ENCODE data around the gene SH3BP4. TPM values are rescaled to one million over a fixed set of nuclear protein-coding genes. Genes with fewer than 3 reads are reported as not detected.

Gene SH3BP4
- total RNA-seq, 2 experiments from 2014 or later, result 0.06 TPM; not detected in 1

- TF ChIP-seq EZH2phosphoT487 (IDR thresholded peaks at IDR 0.05; ENCODE audit: borderline replicate concordance, low read depth, low read length) (no peak), CTCF (conservative IDR thresholded peaks at IDR 0.05; ENCODE audit: low read length) (no peak)
- Histone ChIP-seq H3K4me3 (ENCODE audit: low read depth, low read length, poor library complexity, severe bottlenecking) (no peak overlapping the region), H3K79me2 (ENCODE audit: insufficient read depth, low read depth, low read length) (no peaks in the 10 kb centered on the region), H3K36me3 (ENCODE audit: insufficient read depth, low read length) (no peaks in the 10 kb centered on the region), H3K4me2 (ENCODE audit: low read length) (no peak overlapping the region), H3K9me2 (ENCODE audit: insufficient read depth, low read length) (no peaks in the 10 kb centered on the region), H3K27ac (ENCODE audit: low read depth, low read length, poor library complexity, severe bottlenecking) (no peak overlapping the region), H3K4me1 (ENCODE audit: insufficient read depth, low read length, poor library complexity, severe bottlenecking) (no peaks in the 10 kb centered on the region), H4K20me1 (ENCODE audit: insufficient read depth, low read length) (no peaks in the 10 kb centered on the region), H2AFZ (ENCODE audit: low read length) (no peak overlapping the region), H3K9me3 (ENCODE audit: low read length) (no peaks in the 10 kb centered on the region)
- DNase-seq (ENCODE audit: low spot score), result no peak
- ChIA-PET POLR2A (no interaction called here), CTCF (ENCODE audit: unreplicated experiment) (no interaction called here)
- intact Hi-C loops (cut with micrococcal nuclease; ENCODE audit: unreplicated experiment), result no loop called here
- BruUV-seq (replicated peaks), result no TSS peak
Measured at GRCh38 chr2:235073868-235074413, 122.1 kb downstream of the SH3BP4 start.

GRCh38 chr2:235077046-235077445, 125.2 kb downstream of the SH3BP4 start:
- no peak for DNase-seq (ENCODE audit: low spot score)
- intact Hi-C loops (cut with micrococcal nuclease; ENCODE audit: unreplicated experiment), result no loop called here
- no peaks in the 10 kb centered on the region for H4K20me1 ChIP-seq (ENCODE audit: insufficient read depth, low read length)
- no peaks in the 10 kb centered on the region for H3K36me3 ChIP-seq (ENCODE audit: insufficient read depth, low read length)
- no peak overlapping the region for H3K27ac ChIP-seq (ENCODE audit: low read depth, low read length, poor library complexity, severe bottlenecking)
- H3K79me2 ChIP-seq (ENCODE audit: insufficient read depth, low read depth, low read length), result no peaks in the 10 kb centered on the region
- H3K4me2 ChIP-seq (ENCODE audit: low read length), result no peak overlapping the region
- no TSS peak for BruUV-seq (replicated peaks)
- CTCF ChIA-PET (ENCODE audit: unreplicated experiment), result no interaction called here
- H3K4me3 ChIP-seq (ENCODE audit: low read depth, low read length, poor library complexity, severe bottlenecking), result no peak overlapping the region
- no peaks in the 10 kb centered on the region for H3K4me1 ChIP-seq (ENCODE audit: insufficient read depth, low read length, poor library complexity, severe bottlenecking)
- POLR2A ChIA-PET, result no interaction called here
- no peak overlapping the region for H2AFZ ChIP-seq (ENCODE audit: low read length)
- H3K9me3 ChIP-seq (ENCODE audit: low read length), result no peaks in the 10 kb centered on the region; the same call in 1 of the 2 replicates
- TF ChIP-seq EZH2phosphoT487 (IDR thresholded peaks at IDR 0.05; ENCODE audit: borderline replicate concordance, low read depth, low read length), result no peak
- TF ChIP-seq CTCF (conservative IDR thresholded peaks at IDR 0.05; ENCODE audit: low read length), result no peak
- H3K9me2 ChIP-seq (ENCODE audit: insufficient read depth, low read length), result no peaks in the 10 kb centered on the region

GRCh38 chr2:235078182-235078581, 126.4 kb downstream of the SH3BP4 start:
- POLR2A ChIA-PET, result interaction anchor here (0.6 kb wide), 1 partner anchor 1524 kb away, joined by 3 read pairs; no protein-coding TSS in a partner anchor
- intact Hi-C loops (cut with micrococcal nuclease; ENCODE audit: unreplicated experiment), result no loop called here

More at GRCh38 chr2:235078182-235078581, 126.4 kb downstream of the SH3BP4 start:
- Histone ChIP-seq H3K27ac (ENCODE audit: low read depth, low read length, poor library complexity, severe bottlenecking) (no peak overlapping the region), H2AFZ (ENCODE audit: low read length) (no peak overlapping the region), H3K9me2 (ENCODE audit: insufficient read depth, low read length) (no peaks in the 10 kb centered on the region), H3K4me1 (ENCODE audit: insufficient read depth, low read length, poor library complexity, severe bottlenecking) (no peaks in the 10 kb centered on the region), H3K9me3 (ENCODE audit: low read length) (no peaks in the 10 kb centered on the region; the same call in 1 of the 2 replicates), H3K4me3 (ENCODE audit: low read depth, low read length, poor library complexity, severe bottlenecking) (no peak overlapping the region), H3K4me2 (ENCODE audit: low read length) (no peak overlapping the region), H3K36me3 (ENCODE audit: insufficient read depth, low read length) (no peaks in the 10 kb centered on the region), H3K79me2 (ENCODE audit: insufficient read depth, low read depth, low read length) (no peaks in the 10 kb centered on the region), H4K20me1 (ENCODE audit: insufficient read depth, low read length) (no peaks in the 10 kb centered on the region)
- no TSS peak for BruUV-seq (replicated peaks)
- CTCF ChIA-PET (ENCODE audit: unreplicated experiment), result no interaction called here
- DNase-seq (ENCODE audit: low spot score), result no peak
- no peak for TF ChIP-seq CTCF (conservative IDR thresholded peaks at IDR 0.05; ENCODE audit: low read length)
- no peak for TF ChIP-seq EZH2phosphoT487 (IDR thresholded peaks at IDR 0.05; ENCODE audit: borderline replicate concordance, low read depth, low read length)
